GM19438 (cell line): ENCODE results near the gene GALNT2.

Source experiments
- ATAC-seq: cut with Tn5 transposase; IDR thresholded peaks from one replicate; pipeline ENCODE4 v1.9.1; 2021; ENCODE audit warnings: low read depth; ENCODE audit not compliant: unreplicated experiment

GALNT2 gene

GRCh38 chr1:230322967-230323547 is 256.0 kb downstream of the GALNT2 start:
- no peak for ATAC-seq

- ATAC-seq = no peak
Measured at GRCh38 chr1:230323686-230324085, 256.6 kb downstream of the GALNT2 start.

GRCh38 chr1:230326971-230327891 is 260.2 kb downstream of the GALNT2 start:
- ATAC-seq = no peak

GRCh38 chr1:230327892-230328284 is 260.9 kb downstream of the GALNT2 start:
- ATAC-seq = no peak

GRCh38 chr1:230328342-230329015 is 261.4 kb downstream of the GALNT2 start:
- no peak for ATAC-seq

- ATAC-seq = no peak
Measured at GRCh38 chr1:230330157-230330556, 263.1 kb downstream of the GALNT2 start.
